HG02943 (cell line): ENCODE results near the gene FAM3D.
"Not testable (repeated sequence)": the region's sequence is repeated elsewhere in the genome, so short reads cannot be mapped to it uniquely, and the experiment has no call there.

Source experiments
- ATAC-seq: cut with Tn5 transposase; IDR thresholded peaks from one replicate; pipeline ENCODE4 v1.9.1; 2021; ENCODE audit warnings: mild to moderate bottlenecking, low read depth, moderate library complexity; ENCODE audit not compliant: unreplicated experiment

The FAM3D gene

DNA sequence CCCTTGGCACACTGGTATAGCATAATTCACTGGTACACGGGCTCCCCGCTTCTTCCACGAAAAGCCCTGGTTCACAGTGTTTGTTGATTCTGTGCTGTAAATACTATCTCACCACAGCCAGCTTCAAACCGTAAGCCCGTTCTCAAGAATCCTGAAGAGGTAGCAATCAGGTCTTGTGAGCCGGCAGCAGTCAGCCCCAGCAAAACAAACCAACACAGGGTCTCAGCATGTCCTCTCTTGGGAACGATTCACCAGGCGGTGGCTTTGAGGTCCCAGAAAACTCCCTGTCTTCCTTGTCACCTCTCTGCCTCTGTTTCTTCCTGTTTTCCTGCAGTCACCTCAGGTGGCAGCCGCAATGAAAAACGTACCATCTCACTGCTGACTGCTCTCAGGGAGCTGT is 19.1 kb upstream of the FAM3D start:
- ATAC-seq: no peak

DNA sequence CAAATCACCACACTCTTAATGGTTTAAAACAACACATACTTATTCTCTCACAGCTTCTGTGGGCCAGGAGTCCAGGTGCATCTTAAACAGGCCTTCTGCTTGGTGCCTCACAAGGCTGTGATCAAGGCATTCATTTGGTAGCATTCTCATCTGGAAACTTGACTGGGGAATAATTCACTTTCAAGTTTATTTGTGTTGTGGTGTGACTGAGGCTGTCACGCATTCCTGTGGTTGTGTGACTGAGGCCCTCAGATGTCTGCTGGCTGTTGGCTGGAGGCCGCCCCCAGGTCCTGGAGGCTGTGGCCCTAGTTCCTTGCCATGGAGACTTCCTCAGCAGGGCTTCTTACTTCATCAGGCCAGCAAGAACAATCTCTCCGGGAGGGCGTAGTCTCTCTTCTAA is 16.9 kb upstream of the FAM3D start:
- ATAC-seq: no peak

DNA sequence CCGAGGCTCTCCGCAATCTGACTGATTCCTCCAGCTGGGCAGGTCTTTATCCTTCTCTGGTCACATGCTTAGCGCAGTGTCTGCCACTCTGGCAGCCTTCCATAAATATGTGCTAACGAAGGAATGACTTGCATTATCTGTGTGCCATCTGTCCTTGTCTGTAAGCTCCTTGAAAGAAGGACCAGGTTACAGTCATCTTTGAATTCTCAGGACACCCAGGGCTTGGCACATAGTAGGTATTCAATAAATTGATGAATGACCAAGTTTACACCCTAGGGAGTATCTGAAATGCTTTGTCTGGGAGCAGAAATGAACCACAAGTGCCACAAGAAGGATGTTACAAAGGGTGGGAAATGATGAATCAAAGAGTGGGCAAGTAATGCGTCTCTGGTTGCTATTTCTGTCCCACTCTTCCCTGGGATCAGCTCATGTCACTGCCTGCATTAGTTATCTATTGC is 16.5 kb upstream of the FAM3D start:
- ATAC-seq: no peak

DNA sequence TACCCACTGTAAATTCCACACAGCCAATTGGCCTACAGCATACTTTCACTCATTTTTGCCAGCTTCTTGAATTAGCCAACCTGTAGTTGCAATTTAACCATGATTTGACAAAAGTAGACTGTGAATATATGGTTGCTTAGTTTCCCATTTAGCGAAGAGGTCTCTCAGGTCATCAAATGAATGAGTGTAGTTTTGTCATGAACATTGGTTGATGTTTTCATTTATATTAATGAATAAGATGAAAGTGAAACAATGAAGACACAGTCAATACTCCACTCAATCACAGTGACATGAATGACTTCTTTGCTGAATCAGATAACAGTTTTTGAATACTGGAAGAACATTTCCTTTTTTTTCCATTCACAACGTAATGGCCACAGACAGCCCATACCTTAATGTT is 15.3 kb upstream of the FAM3D start:
- ATAC-seq: no peak

DNA sequence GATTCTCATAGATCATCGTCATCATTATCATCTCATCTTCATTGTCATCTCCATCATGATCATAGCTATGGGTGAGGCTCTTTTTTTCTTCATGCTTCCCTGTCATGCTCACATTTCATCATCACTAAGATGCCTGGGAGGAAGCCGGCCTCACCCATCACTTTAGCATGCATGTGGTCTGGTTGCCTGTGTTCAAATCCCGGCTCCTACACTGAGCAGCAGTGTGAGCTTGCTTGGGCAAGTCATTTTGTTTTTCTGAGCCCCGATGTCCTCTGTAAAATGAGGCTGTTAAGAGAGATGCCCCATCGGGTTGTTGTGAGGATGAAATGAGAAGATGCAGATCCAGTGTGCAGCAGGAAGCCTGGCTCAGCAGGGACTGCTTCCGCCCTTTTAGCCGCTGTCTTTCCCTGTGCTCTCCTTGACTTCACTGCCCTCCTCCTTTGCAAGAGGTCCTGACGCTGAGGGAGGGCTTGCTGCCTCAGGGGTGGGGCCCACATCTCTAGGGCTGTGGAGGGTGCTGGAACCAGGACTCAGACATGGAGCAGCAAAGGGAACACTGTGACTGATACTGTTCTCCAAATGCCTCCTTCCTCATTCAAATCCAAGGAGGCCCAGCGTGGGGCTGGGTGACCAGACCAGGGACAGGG is 14.4 kb upstream of the FAM3D start:
- ATAC-seq: no peak

DNA sequence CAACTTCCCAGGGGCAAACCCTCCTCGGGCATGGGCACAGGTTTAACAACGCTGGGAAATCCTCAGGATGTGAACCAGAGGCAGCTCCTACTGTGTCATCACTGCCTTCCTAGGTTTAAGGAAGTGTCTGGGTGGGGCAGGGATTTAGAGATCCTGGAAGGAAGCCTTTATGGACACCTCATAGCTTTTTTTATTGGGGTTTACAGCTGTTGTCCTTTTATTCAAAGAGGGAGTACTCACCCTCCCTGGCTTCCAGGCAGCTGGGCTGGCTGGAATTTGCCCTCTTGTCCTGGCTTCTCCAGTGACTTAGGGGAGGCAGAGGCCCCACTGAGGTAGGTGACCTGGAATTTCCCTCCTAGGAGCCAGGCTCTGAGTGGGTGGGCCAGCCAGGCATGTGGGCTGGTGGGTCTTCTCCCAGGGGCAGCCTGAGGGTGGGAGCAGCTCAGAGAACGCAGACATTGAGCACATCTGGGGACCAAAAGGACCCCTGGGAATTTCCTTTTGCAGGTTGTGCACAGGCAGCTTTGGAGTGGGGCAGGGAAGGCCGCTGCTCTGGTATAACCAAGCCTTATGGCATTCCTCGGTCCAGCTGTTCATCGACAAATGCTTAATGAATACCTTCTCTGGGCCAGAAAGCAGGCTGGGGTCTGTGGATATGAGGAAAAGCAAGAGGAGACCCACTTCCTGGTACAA is 13.5 kb upstream of the FAM3D start:
- no peak for ATAC-seq

DNA sequence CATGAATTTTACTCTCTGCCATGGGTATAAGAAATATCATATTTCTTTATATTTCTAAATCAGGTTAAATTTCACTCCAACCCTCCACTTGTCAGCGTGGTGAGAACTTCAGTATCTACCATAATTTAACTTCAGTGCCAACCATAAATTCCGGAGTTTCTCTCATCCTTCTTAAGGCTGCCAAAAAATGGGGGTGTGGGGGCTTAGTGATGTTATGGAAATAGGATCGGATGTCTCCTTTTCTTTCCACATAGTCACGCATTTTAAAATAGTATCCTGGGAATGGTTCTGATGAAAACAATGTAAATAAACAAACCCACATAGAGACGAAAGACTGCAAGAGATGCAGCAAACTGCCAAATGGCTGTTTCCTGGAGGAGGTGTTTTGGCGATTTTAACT is 12.9 kb upstream of the FAM3D start:
- ATAC-seq: no peak

DNA sequence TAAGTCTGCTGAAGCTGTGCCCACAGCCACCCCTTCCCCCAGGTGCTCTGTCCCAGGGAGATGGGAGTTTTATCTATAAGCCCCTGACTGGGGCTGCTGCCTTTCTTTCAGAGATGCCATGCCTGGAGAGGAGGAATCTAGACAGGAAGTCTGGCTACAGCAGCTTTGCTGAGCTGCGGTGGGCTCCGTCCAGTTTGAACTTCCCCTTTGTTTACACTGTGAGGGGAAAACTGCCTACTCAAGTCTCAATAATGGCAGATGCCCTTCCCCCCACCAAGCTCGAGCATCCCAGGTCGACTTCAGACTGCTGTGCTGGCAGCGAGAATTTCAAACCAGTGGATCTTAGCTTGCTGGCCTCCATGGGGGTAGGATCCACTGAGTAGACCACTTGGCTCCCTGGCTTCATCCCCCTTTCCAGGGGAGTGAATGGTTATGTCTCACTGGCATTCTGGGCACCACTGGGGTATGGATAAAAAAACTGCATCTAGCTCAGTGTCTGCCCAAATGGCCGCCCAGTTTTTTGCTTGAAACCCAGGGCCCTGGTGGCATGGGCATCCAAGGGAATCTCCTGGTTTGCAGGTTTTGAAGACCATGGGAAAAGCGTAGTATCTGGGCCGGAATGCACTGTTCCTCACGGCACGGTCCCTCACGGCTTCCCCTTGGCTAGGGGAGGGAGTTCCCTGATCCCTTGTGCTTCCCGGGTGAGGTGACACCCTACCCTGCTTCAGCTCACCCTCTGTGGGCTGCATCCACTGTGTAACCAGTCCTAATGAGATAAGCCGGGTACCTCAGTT is 11.8 kb upstream of the FAM3D start:
- ATAC-seq: not testable (repeated sequence)

DNA sequence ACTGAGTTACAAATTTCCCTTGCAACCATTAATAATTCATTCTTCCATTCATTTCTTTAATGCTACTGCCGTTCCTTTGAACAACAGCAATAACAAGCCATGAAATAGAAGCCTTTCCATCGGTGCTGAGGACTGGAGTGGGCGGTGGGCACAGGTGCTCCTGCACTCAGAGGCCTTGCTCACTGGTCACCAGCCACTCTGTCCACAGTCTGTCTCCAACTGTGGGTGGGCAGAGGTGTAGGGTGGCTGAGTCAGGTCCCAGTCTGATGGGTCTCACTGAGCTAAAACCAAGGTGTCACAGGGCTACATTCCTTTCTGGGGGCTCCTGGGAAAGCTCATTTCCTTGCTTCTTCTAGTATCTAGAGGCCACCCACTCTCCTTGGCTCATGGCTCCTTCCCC is 6.3 kb upstream of the FAM3D start:
- no peak for ATAC-seq

DNA sequence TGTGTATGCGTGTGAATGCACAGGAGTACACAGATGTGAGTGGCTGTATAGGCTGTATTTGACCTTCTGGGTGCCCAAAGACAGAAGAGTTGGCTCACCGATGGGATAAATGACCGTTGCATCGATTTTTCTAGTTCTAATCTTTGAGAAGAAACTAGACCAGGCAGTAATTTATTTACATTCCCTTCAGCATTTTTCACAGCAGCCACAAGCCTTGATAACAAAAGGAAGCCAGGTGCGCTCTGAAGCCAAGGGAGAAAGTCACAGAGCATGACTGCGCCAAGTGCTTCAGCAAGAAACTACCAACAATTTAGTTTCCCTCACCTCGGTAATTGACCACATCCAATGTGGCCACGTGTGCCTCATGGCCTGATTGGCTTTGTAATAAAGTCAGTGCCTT is 5.9 kb upstream of the FAM3D start:
- no peak for ATAC-seq

DNA sequence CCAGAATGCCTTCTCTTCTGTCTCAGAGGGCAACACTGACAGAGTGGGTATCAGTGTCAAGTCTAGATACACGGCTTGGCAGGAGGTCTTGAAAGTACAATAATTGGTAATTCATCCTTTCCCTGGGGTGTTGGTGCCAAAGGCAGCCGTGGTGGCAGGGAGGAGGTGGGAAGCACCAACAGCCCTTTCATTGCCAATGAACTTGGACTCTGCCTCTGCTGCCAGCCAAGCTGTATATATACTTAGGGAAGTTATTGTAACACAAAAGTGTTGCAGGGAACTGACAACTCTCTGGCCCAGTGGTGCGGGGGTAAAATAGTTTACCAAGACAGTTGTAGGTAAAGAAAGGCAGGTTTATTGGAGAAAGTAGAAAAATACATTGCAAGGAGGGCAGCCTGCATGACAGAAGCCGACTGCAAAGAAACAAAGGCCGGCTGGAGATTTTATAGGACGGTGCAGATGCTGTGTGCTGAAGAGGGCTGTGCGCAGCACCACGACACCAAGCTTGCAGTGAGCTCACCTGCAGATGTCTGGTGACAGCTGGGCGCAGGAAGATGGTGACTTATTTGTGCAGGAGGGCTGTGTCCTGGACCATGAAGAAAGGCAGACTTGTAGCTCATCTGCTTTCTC is 4.0 kb upstream of the FAM3D start:
- ATAC-seq: no peak

DNA sequence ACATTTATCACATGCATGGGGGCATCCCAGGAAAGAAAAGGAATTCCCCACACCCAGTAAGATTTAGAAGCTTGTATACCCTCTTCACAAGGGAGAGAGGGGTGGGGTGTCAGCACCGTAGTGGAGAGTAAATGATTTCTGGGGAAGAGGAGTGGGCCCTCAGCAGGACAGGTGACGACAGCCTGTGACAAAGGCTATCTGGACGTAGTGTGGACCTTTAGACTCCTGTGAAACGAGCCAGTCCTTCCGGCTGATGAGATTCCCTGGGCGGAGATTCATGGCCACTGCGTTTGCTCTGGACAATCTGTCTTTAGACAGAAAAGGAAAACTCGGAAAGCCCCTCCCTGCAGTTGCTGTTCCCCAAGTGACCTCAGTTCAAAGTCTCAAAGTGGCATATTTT is 1.7 kb upstream of the FAM3D start:
- ATAC-seq: no peak

DNA sequence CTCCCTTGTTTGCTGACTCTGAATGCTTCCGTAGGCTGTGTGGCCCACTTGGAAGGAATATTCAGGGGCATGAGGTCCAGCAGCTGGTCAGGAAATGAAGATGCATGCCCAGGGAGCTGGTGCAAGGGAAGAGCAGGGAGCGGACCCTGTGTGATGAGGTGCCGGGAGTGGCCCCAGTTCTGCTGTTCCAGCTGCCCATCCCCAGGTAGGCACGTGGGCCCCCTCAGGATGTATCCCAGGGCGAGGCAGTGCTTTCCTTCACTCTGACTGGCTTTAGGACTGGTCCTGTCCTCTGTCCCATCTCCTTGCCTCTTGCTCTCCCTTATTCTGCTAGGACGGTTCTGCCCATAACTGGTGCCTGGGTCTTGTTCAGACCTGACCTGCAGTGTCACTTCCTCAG is 1.1 kb upstream of the FAM3D start:
- ATAC-seq: no peak

DNA sequence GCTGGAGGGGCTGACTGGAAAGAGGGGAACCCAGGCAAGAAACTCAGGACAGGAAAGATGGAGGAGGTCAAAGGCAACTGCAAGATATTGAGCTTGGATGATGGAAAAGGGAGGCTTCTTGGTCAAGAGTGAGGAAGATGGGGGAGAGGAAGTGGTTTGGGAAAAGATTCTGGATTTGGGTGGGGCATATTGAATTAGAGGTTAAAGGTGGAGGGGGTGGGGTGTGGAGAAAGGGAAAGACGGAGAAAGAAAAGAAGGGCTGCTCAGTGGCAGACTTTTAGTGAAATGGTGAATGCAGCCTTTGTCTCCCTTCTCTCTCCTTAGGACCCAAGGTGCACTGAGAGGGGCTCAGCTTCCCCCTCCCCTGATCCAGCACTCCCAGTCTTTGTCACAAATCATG is 655 bp upstream of the FAM3D start:
- no peak for ATAC-seq

DNA sequence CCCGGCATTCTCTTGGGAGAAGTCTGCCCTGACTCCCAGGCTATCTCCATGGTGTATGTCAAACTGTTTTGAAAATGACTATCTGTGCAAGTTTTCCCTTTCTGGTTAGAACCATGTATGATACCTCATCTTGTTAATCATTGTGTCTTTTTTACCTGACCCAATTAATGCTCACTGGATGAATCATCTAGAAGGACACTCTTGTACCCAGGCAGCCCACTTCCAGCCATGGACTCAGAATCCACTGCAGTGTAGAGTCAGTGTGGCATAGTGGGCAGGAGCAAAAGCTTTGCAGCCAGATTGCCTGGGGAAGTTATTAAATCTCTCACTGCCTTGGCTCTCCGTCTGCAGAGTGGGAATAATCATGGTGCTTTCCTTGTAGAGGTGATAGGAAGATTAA is 1.2 kb downstream of the FAM3D start:
- no peak for ATAC-seq

DNA sequence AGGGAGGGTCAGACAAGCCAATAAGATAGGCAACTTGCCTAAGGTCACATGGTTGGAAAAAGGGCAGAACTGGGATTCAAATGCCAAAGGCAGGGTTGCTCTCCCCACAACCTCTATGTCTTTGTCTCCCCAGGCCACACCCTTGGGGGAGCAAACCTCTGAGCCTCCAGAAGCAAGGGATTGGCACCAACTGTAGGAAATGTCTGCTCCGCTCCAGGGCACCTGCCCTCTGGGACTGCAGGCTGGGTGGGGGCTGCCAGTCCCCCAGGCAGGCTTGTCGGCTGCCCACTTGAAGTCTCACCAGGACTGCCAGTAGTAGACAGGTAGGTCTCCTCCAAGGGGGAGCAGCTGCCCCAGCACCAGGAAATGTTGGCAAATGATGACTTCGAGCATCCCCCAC is 2.0 kb downstream of the FAM3D start:
- ATAC-seq: no peak

DNA sequence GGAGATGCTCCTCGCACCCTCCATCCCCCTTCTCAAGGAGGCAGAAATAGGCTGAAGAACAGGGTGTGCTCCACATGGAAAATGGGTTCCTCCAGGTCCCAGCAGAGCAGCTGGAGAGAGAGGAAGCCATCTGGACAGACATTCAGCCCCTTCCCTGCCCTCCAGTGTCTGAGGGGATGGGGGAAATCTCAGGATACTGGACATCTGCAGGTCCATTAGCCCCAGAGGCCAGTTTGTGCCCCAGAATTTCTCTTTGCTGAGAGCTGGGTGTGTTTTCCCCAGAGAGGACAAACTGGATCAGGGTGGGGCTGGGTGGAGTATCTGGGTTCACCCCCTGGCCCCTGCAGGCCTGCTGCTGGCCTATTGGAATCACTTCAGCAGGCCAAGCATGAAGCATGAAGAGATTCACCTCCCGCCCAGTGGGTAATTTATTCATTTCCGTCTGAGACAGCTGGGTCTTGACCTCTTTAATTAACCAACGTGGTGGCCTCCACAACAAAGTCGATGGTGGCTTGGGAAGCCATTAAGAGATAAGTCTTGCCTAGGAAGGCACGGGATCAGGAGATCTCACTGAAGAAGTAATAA is 4.6 kb downstream of the FAM3D start:
- no peak for ATAC-seq

DNA sequence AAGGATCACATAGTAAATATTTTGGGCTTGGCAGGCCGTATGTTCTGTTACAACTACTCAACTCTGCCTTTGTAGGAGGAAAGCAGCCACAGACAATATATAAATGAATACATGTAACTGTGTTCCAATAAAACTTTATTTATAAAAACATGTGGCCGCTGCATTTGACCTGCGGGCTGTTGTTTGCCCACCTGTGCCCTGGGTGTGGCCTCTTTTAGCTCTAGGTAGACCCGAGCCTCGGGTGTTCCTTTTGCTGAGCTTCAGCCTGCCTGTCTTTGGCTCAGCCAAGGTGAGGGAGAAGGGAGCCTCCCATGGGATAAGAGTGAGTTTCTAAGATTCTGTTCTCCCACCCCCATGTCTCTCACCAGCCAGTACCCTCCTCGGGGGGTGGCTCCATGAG is 5.6 kb downstream of the FAM3D start:
- no peak for ATAC-seq

DNA sequence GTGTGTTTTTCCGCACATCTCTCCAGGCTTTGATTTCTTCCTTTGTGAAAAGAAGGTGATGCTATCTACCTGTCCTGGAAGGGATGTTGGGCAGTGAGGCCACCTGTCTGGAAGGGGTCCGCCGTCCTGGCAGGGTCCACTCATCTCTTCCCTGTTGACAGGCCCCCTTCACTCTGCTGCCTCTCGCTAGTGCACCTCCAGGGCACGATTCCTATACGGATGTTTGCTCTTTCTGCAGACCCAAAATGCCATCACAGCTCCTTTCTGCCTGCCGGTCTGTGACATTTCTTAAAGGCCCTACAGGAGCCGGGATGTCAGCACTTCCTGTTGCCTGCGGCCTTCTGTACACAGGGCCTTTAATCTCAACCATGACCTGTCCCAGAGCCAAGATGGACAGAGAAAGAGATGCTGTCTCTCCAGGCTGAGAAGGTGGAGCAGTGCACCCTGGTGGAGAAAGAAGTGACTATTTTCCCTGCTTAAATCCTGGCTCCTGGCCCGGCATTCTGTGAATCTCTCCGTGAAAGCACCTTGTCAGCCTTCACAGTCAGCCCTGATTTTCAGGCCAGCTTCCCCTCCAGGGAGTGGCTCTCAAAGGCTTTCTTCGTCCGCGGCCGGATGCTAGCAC is 7.4 kb downstream of the FAM3D start:
- no peak for ATAC-seq

DNA sequence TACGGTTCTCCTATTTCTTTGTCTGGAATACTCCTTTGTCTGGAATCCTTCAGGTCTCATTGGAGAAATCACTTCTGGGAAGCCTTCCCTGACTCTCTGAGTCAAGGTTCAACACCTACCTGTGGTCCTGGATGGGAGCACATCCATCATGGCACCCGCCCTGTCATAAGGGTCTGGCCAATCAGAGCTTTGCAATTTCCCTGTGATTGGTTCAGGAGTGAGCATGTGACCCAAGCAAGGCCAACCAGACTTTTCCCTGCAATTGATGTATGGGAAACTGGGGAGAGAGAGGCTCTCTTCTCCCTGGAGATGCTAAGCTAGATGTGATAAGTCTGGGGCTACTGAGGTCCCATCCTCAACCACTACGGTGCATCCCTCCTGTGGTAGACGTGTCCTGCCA is 8.1 kb downstream of the FAM3D start:
- ATAC-seq: no peak
